H9 (cell line): ENCODE results near the gene RB1. TPM values are rescaled to one million over a fixed set of nuclear protein-coding genes. Genes with fewer than 3 reads are reported as not detected.
A peak's percentile ranks its signal among the peaks of the same experiment; 100 is the strongest.

Experiments
- DNase-seq: peaks from one replicate; pipeline ENCODE4 v3.0.0-alpha.2; 2017
- H2AFZ ChIP-seq: one replicate; pipeline ENCODE4 v1.6.1; 2013; ENCODE audit warnings: mild to moderate bottlenecking, low read length, control low read depth, moderate library complexity
- H2AK5ac ChIP-seq: 2 replicates; pipeline ENCODE4 v1.6.1; 2013; ENCODE audit warnings: low read length, control low read depth, mixed read lengths; ENCODE audit not compliant: insufficient read length
- H2BK120ac ChIP-seq: one replicate; pipeline ENCODE4 v1.6.1; 2013; ENCODE audit warnings: low read depth, mild to moderate bottlenecking, low read length, control low read depth, inconsistent platforms; ENCODE audit not compliant: poor library complexity, severe bottlenecking
- H2BK12ac ChIP-seq: 2 replicates; pipeline ENCODE4 v1.6.1; 2013; ENCODE audit warnings: low read length, control low read depth, mixed read lengths, low read depth; ENCODE audit not compliant: insufficient read length
- H2BK15ac ChIP-seq: 2 replicates; pipeline ENCODE4 v1.6.1; 2013; ENCODE audit warnings: low read depth, low read length, control low read depth
- H2BK20ac ChIP-seq: one replicate; pipeline ENCODE4 v1.6.1; 2013; ENCODE audit warnings: low read depth, mild to moderate bottlenecking, low read length, control low read depth, inconsistent platforms; ENCODE audit not compliant: poor library complexity, severe bottlenecking
- H2BK5ac ChIP-seq: 2 replicates; pipeline ENCODE4 v1.6.1; 2013; ENCODE audit warnings: low read length, control low read depth, mixed read lengths; ENCODE audit not compliant: insufficient read length
- H3K14ac ChIP-seq: 2 replicates; pipeline ENCODE4 v1.6.1; 2013; ENCODE audit warnings: low read length, control low read depth; ENCODE audit not compliant: insufficient read depth
- H3K18ac ChIP-seq: 2 replicates; pipeline ENCODE4 v1.6.1; 2013; ENCODE audit warnings: low read depth, mild to moderate bottlenecking, mixed read lengths, low read length, control low read depth; ENCODE audit not compliant: insufficient read length
- H3K23ac ChIP-seq: 2 replicates; pipeline ENCODE4 v1.6.1; 2013; ENCODE audit warnings: low read length, control low read depth, mixed read lengths, low read depth; ENCODE audit not compliant: insufficient read length
- H3K23me2 ChIP-seq: 2 replicates; pipeline ENCODE4 v1.6.1; 2013; ENCODE audit warnings: low read depth, mild to moderate bottlenecking, mixed read lengths, low read length, control low read depth; ENCODE audit not compliant: insufficient read length, poor library complexity, severe bottlenecking
- H3K27ac ChIP-seq: 2 replicates; pipeline ENCODE4 v1.5.1; 2013; ENCODE audit warnings: low read length, control low read depth, mixed read lengths, low read depth; ENCODE audit not compliant: insufficient read length
- H3K27me3 ChIP-seq: 2 replicates; pipeline ENCODE4 v1.6.1; 2013; ENCODE audit warnings: low read length, control low read depth, inconsistent platforms; ENCODE audit not compliant: insufficient read depth
- H3K4ac ChIP-seq: 2 replicates; pipeline ENCODE4 v1.6.1; 2013; ENCODE audit warnings: low read depth, mild to moderate bottlenecking, control low read depth, inconsistent platforms, low read length, moderate library complexity
- H3K4me1 ChIP-seq: 2 replicates; pipeline ENCODE4 v1.6.1; 2013; ENCODE audit warnings: low read length, control low read depth, inconsistent platforms; ENCODE audit not compliant: insufficient read depth
- H3K4me2 ChIP-seq: 2 replicates; pipeline ENCODE4 v1.6.1; 2013; ENCODE audit warnings: low read length, control low read depth, mixed read lengths; ENCODE audit not compliant: insufficient read length, insufficient read depth
- H3K56ac ChIP-seq: 2 replicates; pipeline ENCODE4 v1.6.1; 2013; ENCODE audit warnings: low read depth, mild to moderate bottlenecking, mixed read lengths, low read length, control low read depth; ENCODE audit not compliant: insufficient read length
- H3K79me1 ChIP-seq: 2 replicates; pipeline ENCODE4 v1.6.1; 2013; ENCODE audit warnings: low read depth, mild to moderate bottlenecking, moderate library complexity, low read length, control low read depth, inconsistent platforms; ENCODE audit not compliant: insufficient read depth, poor library complexity, severe bottlenecking
- H3K79me2 ChIP-seq: 2 replicates; pipeline ENCODE4 v1.6.1; 2013; ENCODE audit warnings: low read length, control low read depth, inconsistent platforms; ENCODE audit not compliant: insufficient read depth
- H3K9ac ChIP-seq: 2 replicates; pipeline ENCODE4 v1.6.1; 2013; ENCODE audit warnings: low read length, control low read depth, mixed read lengths; ENCODE audit not compliant: insufficient read length; ENCODE audit errors: extremely low read depth
- H3K9me3 ChIP-seq: one replicate; pipeline ENCODE4 v1.6.1; 2013; ENCODE audit warnings: low read depth, low read length, inconsistent platforms; ENCODE audit not compliant: control insufficient read depth
- H3T11ph ChIP-seq: one replicate; pipeline ENCODE4 v1.6.1; 2013; ENCODE audit warnings: mild to moderate bottlenecking, low read length, control low read depth, inconsistent platforms
- H4K20me1 ChIP-seq: one replicate; pipeline ENCODE4 v1.6.1; 2013; ENCODE audit not compliant: control insufficient read depth, insufficient read length, insufficient read depth
- H4K5ac ChIP-seq: 2 replicates; pipeline ENCODE4 v1.6.1; 2013; ENCODE audit warnings: low read depth, mild to moderate bottlenecking, mixed read lengths, low read length, control low read depth; ENCODE audit not compliant: insufficient read length
- H4K8ac ChIP-seq: replicated peaks from 2 replicates; pipeline ENCODE4 v1.6.1; 2013; ENCODE audit warnings: low read length, control low read depth, mixed read lengths, low read depth; ENCODE audit not compliant: insufficient read length
- H4K91ac ChIP-seq: 2 replicates; pipeline ENCODE4 v1.6.1; 2013; ENCODE audit warnings: low read depth, mild to moderate bottlenecking, moderate library complexity, mixed read lengths, low read length, control low read depth; ENCODE audit not compliant: insufficient read length
- H3K27ac Mint-ChIP-seq, 3 experiments: 2 replicates in 2 of 3; 3 replicates in 1 of 3; pipeline ENCODE4 v1.8.0; 2020 to 2021; ENCODE audit warnings: mixed read lengths in 3 of 3, mild to moderate bottlenecking in 1 of 3, moderate library complexity in 1 of 3
- H3K27me3 Mint-ChIP-seq: 2 replicates; pipeline ENCODE4 v1.8.0; 2021; ENCODE audit warnings: low read depth, mild to moderate bottlenecking, moderate library complexity, mixed read lengths
- H3K36me3 Mint-ChIP-seq, 3 experiments: 2 replicates in 2 of 3; 3 replicates in 1 of 3; pipeline ENCODE4 v1.8.0; 2020 to 2021; ENCODE audit warnings: low read depth in 3 of 3, mixed read lengths in 3 of 3; ENCODE audit not compliant: insufficient read depth in 1 of 3
- H3K4me1 Mint-ChIP-seq, 2 experiments: 2 replicates each; pipeline ENCODE4 v1.8.0; 2020; ENCODE audit warnings: mixed read lengths in 2 of 2
- H3K4me3 Mint-ChIP-seq, 2 experiments: 2 replicates in 1 of 2; 3 replicates in 1 of 2; pipeline ENCODE4 v1.8.0; 2020 to 2021; ENCODE audit warnings: mild to moderate bottlenecking in 2 of 2, mixed read lengths in 2 of 2, moderate library complexity in 1 of 2
- H3K9me3 Mint-ChIP-seq, 2 experiments: 2 replicates in 1 of 2; 3 replicates in 1 of 2; pipeline ENCODE4 v1.8.0; 2020; ENCODE audit warnings: mild to moderate bottlenecking in 2 of 2, mixed read lengths in 2 of 2, moderate library complexity in 1 of 2
- WGBS: extraction: QIAGEN DNeasy Blood & Tissue Kit; methylation state at CpG from one replicate; pipeline ENCODE4 v1.1.7; 2013; ENCODE audit warnings: missing lambda C conversion rate, low lambda C conversion rate, mixed read lengths; ENCODE audit not compliant: insufficient read length; ENCODE audit errors: extremely low coverage; 5-methylcytosine and 5-hydroxymethylcytosine counted together
- total RNA-seq: library from RNA; stranded (reverse); gene quantifications from 2 replicates; pipeline ENCODE4 v1.2.1, GENCODE V29; 2021
- TF ChIP-seq, protein P1 (sequence below): fragments of 200-600 bp; sonication (generic); conservative IDR thresholded peaks from 3 replicates; pipeline ENCODE4 v1.8.0; 2021; ENCODE audit warnings: antibody characterized with exemption, mild to moderate bottlenecking

RB1 gene
- total RNA-seq, 1 experiment from 2014 or later: 20.5 TPM

GRCh38 chr13:48318821-48319511 is 15.4 kb downstream of the RB1 start:
- no peaks in the 10 kb centered on the region for H3K23me2 ChIP-seq
- no peak overlapping the region for H2BK20ac ChIP-seq
- no peak overlapping the region for H2AK5ac ChIP-seq
- no peaks in the 10 kb centered on the region for H3K9me3 ChIP-seq
- no peaks in the 10 kb centered on the region for H3K4me1 ChIP-seq
- no peak overlapping the region for H2BK15ac ChIP-seq
- no peak overlapping the region for H4K5ac ChIP-seq
- H2BK5ac ChIP-seq: no peak overlapping the region
- WGBS: no CpG with 5 or more reads among the region's 47 CpGs
- H3K4ac ChIP-seq: no peak overlapping the region
- H3K27ac ChIP-seq: no peak overlapping the region
- H3K56ac ChIP-seq: no peak overlapping the region
- Mint-ChIP-seq H3K27ac (peak overlapping the region in 2 of 3 experiments; percentile 70 to 87; a peak in 3 of 7 replicates), H3K27me3 (no peaks in the 10 kb centered on the region; the same call in 1 of the 2 replicates), H3K9me3 (peaks cover 19 to 23% of the 10 kb centered on the region in 2 experiments), H3K36me3 (peaks cover 14 to 40% (median 25%) of the 10 kb centered on the region in 3 experiments), H3K4me1 (peaks cover 0 to 4% of the 10 kb centered on the region in 2 experiments; a peak in 1 of 4 replicates), H3K4me3 (no peak overlapping the region)
- H3K79me2 ChIP-seq: no peaks in the 10 kb centered on the region
- no peak overlapping the region for H3T11ph ChIP-seq
- DNase-seq: no peak
- no peak overlapping the region for H4K8ac ChIP-seq
- no peaks in the 10 kb centered on the region for H3K79me1 ChIP-seq
- H4K20me1 ChIP-seq: no peaks in the 10 kb centered on the region
- H3K18ac ChIP-seq: no peak overlapping the region
- H3K9ac ChIP-seq: no peak overlapping the region
- H2AFZ ChIP-seq: no peak overlapping the region
- no peak overlapping the region for H4K91ac ChIP-seq
- no peak overlapping the region for H2BK120ac ChIP-seq
- H3K4me2 ChIP-seq: no peak overlapping the region
- no peaks in the 10 kb centered on the region for H3K27me3 ChIP-seq
- H3K23ac ChIP-seq: no peak overlapping the region
- TF ChIP-seq, protein P1, sequence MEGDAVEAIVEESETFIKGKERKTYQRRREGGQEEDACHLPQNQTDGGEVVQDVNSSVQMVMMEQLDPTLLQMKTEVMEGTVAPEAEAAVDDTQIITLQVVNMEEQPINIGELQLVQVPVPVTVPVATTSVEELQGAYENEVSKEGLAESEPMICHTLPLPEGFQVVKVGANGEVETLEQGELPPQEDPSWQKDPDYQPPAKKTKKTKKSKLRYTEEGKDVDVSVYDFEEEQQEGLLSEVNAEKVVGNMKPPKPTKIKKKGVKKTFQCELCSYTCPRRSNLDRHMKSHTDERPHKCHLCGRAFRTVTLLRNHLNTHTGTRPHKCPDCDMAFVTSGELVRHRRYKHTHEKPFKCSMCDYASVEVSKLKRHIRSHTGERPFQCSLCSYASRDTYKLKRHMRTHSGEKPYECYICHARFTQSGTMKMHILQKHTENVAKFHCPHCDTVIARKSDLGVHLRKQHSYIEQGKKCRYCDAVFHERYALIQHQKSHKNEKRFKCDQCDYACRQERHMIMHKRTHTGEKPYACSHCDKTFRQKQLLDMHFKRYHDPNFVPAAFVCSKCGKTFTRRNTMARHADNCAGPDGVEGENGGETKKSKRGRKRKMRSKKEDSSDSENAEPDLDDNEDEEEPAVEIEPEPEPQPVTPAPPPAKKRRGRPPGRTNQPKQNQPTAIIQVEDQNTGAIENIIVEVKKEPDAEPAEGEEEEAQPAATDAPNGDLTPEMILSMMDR: no peak
- H2BK12ac ChIP-seq: no peak overlapping the region
- no peak overlapping the region for H3K14ac ChIP-seq
